Stimulated activated CD4-positive, alpha-beta T cell treated with anti-CD3 and anti-CD28 coated beads, TNF-alpha, amount 100 ng/mL, for 1 hour (primary cell): ENCODE measurements around the gene RBFOX2.

Source experiments
- DNase-seq, 3 donors: peaks; one replicate each; pipeline ENCODE4 v3.0.0-alpha.2; 2020; ENCODE audit warnings: low read depth in 3 of 3, low spot score in 1 of 3

Gene RBFOX2

DNA sequence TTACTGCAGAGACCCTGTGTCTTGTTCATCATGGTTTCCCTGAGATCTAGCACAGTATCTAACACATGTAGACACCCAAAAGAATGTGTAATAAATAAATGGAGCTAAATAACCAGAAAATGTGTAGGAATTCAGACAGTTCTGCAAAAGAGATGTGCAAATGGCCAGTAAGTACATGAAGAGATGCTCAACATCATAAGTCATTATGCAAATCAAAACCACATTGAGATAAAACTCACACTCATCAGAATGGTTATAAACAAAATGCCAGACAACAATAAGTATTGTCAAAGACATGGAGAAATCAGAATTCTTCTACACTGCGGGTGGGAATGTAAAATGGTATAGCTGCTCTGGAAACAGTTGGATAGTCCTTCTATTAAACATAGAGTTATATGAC, 88.5 kb downstream of the RBFOX2 start:
- DNase-seq: no peak

- DNase-seq: no peak
Observed at GRCh38 chr22:35938226-35938625, 90.4 kb downstream of the RBFOX2 start.

DNA sequence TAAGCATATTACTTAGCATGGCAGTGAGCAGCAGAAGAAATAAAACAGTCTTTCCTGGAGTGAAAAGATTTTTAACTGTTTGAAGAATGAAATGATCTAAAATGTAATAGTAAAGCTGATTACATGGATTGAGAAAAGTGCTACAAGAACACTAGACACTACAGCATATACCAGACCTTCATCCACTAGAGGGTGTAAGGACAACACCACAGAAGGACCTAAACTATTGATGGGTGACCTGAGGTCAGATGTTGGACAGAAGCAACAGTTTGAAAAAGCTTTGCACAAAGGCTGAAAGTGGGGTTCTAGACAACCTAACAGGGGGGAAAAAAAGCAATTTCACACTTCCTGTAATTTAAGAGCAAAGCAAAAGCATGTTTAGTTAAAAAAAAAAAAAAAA, 97.7 kb downstream of the RBFOX2 start:
- DNase-seq: no peak

DNA sequence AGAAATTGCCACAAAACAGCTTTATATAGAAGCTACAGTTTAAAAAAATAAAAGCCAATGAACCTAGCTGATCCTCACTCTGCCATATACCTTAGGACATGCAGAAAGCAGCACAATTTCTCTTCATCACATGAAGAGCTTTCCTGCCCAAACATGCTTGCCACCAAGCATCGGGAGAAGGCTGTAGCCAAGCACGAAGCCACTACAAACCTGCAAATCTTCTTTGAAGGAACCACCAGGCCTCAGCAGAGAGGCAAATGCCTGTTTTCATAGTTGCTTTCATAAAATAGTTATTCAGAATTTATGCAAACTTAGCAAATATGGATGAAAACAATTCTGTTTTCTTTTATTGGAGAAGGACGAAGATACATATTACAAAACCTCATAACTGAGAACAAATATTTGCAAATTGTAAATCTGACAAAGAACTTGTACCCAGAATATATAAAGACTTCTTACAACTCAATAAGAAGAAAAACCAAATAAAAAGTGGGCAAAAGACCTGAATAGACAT, 100.3 kb downstream of the RBFOX2 start:
- DNase-seq: no peak

DNA sequence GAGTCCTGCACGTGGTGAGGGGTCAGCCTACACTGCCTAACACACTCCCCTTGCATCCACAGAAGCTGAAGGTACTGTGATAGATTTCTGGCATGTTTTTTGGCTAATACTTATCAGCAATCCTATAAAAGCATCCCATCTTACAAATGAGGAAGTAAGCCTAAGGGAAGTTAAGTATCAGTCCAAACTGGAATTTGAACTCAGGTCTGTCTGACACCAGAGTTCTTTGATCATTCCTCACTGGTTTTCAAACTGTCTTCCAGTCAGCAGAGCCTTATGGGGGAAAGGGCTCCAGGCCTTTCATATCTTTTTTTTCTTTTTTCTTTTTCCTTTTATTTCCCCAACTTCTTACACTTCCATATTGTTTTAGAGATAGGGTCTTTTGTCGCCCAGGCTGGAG, 105.6 kb downstream of the RBFOX2 start:
- DNase-seq: no peak

DNA sequence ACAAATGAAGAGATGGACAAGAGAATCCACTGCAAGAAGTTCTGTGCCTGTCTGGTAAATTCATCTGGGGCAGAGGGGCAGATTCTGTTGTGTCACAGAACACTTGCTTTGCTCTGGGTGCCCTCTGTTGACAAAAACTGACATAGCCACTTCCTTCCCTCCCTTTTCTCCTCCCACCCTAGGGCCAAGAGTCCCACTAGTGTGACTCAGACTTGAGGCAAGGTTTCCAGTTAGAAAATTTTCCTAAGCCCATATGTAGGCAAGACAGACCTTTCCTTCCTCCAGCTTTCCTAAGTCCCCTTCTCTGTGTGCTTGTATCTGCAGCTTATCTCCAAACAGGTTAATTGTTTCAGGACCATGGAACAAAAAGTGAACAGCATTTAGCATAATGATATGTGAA, 106.8 kb downstream of the RBFOX2 start:
- peak in 1 of 3 donors; percentile 2 for DNase-seq

DNA sequence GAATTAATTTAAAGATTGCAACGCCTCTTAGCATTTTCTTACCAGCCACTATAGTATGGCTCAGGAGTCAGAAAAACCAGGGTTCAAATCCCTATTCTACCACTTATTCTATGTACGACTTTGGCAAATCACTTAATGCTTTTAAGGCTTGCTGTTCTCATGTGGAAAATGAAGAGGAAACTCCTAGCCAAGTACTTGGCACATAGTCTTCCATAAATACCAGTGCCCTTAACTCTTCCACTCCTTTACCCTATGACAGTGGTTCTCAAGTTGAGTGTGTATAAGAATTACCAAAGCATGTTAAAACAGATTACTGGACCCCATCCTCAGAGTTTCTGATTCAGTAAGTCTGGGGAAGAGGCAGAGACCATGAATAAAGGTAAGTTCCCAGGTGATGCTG, 107.6 kb downstream of the RBFOX2 start:
- no peak for DNase-seq

- DNase-seq: no peak
Observed at GRCh38 chr22:35919002-35919542, 109.6 kb downstream of the RBFOX2 start.

DNA sequence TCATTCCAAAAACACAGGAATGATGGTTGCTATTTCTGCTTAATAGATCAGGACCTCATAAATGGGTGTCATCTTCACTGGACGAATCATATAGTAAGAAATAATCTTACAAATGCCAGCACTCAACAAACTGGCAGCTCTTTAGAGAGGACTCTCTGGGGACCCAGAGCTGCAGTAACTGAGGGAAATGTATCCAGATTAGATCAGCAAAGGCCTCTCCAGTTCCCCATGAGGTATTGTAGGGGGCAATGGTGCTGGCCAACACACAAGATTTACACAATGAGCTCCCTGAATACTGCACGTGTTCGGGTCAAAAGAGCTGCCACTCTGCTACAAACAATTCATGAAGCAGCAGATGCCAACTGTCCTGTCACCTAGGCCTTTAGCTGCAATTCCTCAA, 110.2 kb downstream of the RBFOX2 start:
- no peak for DNase-seq

DNA sequence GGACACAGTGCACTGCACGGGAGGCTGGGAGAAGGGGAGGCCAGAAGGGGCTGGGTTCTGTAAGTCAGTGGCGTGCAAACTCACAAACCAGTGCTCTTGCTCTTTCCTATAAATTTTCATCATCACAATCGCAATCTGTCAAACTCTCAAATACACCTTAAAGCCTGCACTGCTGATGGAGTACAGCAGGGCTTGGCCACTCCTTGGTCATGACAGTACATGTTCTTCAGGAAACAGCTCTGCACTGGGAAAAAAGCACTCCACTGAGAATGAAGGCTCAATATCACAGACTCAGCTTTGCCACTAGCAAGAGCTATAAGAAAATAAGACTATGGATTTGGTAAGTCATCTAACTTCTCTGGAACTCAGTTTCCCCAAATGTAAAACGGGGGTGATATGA, 111.0 kb downstream of the RBFOX2 start:
- DNase-seq: no peak

DNA sequence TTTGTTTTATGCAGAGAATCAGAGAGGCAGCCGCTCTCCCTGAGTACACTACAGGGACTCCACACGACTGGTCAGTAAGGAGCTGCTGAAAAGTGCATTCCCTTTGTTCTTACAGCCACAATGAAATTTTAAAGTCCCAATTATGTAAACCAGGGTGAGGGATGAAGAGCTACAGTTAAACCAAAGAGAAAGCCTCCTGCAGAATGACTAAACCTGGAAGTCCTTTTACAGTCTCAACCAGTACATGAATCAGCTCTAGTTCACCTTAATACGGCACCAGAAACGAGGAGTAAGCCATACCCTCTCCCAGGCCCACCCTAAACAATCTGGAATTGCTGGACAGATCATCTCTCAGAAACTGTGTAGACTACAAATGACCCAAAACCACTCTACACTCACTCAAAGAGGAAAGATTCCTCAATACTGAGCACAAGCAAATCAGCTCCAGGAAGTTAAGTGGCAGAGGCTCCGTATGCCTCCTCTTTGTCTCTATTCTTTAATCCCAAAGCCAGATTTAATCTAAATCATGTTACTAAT, 113.1 kb downstream of the RBFOX2 start:
- DNase-seq: no peak

DNA sequence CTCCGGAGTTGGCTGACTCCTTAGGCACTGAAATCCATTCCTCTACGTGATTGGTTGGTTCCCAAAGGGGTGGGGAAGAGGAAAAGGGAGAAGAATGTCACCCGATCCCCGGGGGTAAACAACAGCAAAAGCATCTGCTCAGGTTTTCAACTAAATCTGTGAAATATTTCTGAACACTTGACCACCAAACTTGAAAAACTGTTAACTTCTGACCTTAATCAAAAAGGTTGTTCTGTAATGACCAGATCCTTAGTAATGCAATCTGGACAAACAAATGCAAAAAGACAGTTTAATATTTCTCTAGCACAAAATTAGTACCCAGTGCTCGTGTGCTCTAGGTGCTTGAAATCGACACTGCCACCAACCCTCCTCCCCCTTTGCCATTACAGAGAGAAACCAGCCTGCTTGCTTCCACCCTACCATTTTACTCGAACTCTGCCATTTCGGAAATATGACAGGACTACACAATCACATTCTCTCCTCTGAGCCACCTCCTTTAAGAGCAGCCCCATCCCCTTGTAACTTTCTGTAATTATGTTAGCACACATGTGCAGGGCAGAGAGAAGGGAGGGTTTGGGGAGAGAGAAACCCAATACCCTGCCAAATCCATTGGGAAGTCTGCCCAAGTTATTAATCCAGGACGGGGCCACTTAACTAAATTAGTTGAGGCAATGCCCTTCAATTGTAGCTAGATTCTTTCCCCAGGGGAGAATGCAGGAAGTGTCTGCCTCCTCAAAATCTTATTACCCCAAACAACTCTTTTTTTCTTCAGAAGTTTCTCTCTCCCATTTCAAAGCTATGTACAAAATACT, 113.8 kb downstream of the RBFOX2 start:
- no peak for DNase-seq

GRCh38 chr22:35914357-35914664, 114.3 kb downstream of the RBFOX2 start:
- DNase-seq: no peak

GRCh38 chr22:35913925-35914324, 114.7 kb downstream of the RBFOX2 start:
- no peak for DNase-seq

DNA sequence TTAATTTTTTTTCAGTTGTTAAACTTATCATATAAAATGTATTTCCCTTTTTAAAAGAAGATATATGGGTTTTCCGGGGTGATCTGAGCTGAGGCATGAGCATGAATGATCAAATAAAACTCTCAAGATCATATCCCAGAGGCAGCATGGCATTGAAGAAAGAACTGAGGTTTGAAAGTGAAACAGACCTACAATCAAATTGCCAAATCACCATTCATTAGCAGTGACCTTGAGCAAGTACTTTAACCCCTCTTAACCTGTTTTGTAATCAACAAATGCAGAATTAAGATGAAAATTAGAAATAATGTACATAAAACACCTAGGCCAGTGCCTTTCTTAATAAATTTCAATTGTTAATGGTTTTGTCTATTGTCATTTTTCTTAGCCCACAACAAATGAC, 116.0 kb downstream of the RBFOX2 start:
- DNase-seq: no peak

GRCh38 chr22:35911877-35912276, 116.7 kb downstream of the RBFOX2 start:
- DNase-seq: no peak

- no peak for DNase-seq
Observed at GRCh38 chr22:35910926-35911325, 117.7 kb downstream of the RBFOX2 start.

DNA sequence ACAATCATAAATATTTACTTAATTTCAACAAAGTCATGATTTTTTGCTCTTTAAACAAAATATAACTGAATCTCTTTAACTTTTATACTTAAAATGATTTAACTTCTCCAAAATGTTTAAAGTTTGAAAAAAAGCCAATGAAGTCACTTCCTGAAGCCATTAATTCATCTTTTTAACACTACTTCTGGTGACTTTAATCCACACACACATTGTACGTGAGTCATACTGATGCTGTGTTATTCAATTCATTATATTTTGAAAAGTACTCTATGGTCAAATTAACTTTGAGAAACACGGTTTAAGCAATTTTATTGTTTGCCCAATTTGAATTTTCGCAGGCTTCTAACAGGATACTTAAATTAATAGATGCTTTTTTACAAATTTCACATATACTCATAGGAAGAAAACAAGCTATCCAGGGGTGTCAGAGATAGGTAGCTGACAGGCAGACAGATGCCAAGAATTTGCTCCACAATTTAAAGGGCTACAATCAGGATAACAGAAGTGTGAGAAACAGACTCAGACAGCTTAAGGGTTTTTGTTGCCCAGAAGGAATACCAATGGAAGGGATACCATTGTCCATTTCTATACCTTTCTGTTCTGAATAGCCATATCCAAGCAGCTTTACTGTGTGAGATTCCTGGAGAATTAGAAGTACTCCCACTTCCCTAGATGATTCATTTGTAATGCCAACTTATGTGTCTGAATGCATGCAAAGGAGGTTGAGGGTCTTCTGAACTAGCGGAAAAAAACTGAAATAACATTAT, 118.4 kb downstream of the RBFOX2 start:
- DNase-seq: no peak

DNA sequence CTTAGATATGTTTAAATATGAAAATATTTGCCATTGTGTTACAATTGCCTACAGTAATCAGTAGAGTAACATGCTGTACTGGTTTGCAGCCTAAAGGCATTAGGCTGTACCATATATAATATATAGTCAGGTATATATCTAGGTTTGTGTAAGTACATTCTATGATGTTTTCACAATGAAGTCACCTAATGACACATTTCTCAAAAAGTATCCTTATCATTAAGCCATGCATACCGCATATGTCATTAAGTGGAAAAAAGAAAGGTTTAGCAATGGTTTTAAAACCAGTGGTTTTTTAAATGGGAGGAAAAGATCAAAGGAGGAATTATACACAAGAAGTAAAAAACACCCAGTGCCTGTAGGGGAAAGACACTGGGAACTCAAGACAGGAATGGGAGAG, 122.7 kb downstream of the RBFOX2 start:
- DNase-seq: no peak

GRCh38 chr22:35904752-35905151, 123.9 kb downstream of the RBFOX2 start:
- no peak for DNase-seq

DNA sequence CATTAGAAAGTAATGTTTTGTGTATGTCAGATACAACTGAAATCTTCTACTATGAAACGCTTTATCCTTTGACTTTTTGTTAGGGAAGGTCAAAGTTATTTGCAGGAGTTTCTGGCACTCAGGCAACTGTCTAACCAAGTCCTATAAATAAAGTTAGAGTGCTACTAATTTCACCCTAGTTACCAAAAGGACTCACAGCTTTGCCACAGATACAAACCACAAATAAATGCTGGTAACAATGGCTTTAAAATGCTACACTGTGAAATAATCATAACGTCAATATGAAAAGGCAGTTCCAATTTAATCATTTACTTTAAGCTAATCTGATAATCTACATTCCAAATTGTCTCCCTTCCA, 124.3 kb downstream of the RBFOX2 start:
- DNase-seq: no peak
